Mammary epithelial cell (primary cell): ENCODE data around the gene IRF4.

Experiments
- CTCF ChIP-seq, 2 donors: IDR thresholded peaks in 1 of 2; conservative IDR thresholded peaks in 1 of 2; 2 replicates each; pipeline ENCODE4 v1.5.1; 2011 to 2012; ENCODE audit warnings: inconsistent platforms in 2 of 2, low read length in 2 of 2, mild to moderate bottlenecking in 2 of 2, control low read depth in 1 of 2, low read depth in 1 of 2; ENCODE audit not compliant: insufficient read depth in 1 of 2; ENCODE audit errors: extremely low read depth in 1 of 2
- EZH2 ChIP-seq: IDR thresholded peaks from 2 replicates; pipeline ENCODE4 v1.6.1; 2012; ENCODE audit warnings: low read length, inconsistent platforms, borderline replicate concordance

- TF ChIP-seq CTCF (conservative IDR thresholded peaks at IDR 0.05 in 1 of 2, IDR thresholded peaks at IDR 0.05 in 1 of 2; ENCODE audit: extremely low read depth in 1 of 2, insufficient read depth in 1 of 2, low read depth in 1 of 2, low read length in 2 of 2) (no peak), EZH2 (no peak)
Observed at GRCh38 chr6:398558-399078, 7.1 kb downstream of the IRF4 start.
